ENCODE measurements around the gene VRK2.
"Not testable (repeated sequence)": the region's sequence is repeated elsewhere in the genome, so short reads cannot be mapped to it uniquely, and the experiment has no call there.

DNA sequence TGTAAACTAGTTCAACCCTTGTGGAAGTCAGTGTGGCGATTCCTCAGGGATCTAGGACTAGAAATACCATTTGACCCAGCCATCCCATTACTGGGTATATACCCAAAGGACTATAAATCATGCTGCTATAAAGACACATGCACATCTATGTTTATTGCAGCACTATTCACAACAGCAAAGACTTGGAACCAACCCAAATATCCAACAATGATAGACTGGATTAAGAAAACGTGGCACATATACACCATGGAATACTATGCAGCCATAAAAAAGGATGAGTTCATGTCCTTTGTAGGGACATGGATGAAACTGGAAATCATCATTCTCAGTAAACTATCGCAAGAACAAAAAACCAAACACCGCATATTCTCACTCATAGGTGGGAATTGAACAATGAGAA is 130.6 kb downstream of the VRK2 start:
- TF ChIP-seq TAF1 (IDR thresholded peaks at IDR 0.05; ENCODE audit: borderline replicate concordance, low read depth, low read length); POLR2A (IDR thresholded peaks at IDR 0.05; ENCODE audit: low read depth, low read length): not testable (repeated sequence)

All from GM12892 (cell line).